Measurements from ENCODE around the gene RRAGB. TPM values are rescaled to one million over a fixed set of nuclear protein-coding genes. Genes with fewer than 3 reads are reported as not detected.

The RRAGB gene
- polyA plus RNA-seq, 3 donors = 8.7 to 27.8 (median 16.3) TPM

- H3K27me3 Mint-ChIP-seq (ENCODE audit: low read depth in 3 of 3) = peaks cover 0 to 2% (median 0%) of the 10 kb centered on the region in 3 donors
- H3K36me3 Mint-ChIP-seq = peaks cover 2 to 5% of the 10 kb centered on the region in 2 donors
- DNase-seq = peak in 2 of 3 donors; percentile 4
- peaks cover 1 to 2% of the 10 kb centered on the region in 2 donors for H3K9me3 ChIP-seq (replicated peaks in 1 of 2; ENCODE audit: control insufficient read depth in 1 of 2, insufficient read depth in 1 of 2, low read length in 2 of 2)
- peaks cover 8% of the 10 kb centered on the region for H3K79me2 ChIP-seq (ENCODE audit: insufficient read depth, low read length)
- peaks cover 32 to 47% of the 10 kb centered on the region in 2 donors for H3K4me1 ChIP-seq (ENCODE audit: control insufficient read depth in 1 of 2, insufficient read depth in 2 of 2, low read length in 2 of 2)
- H2AFZ ChIP-seq (ENCODE audit: insufficient read depth, low read depth, low read length, poor library complexity, severe bottlenecking) = peak overlapping the region; percentile 21
- peak overlapping the region in 2 of 7 donors; percentile 11 to 73 for H3K27ac Mint-ChIP-seq
- intact Hi-C loops (cut with micrococcal nuclease) = loop anchor here (10.0 kb wide), 3 partner anchors 911 to 1181 kb away; partner anchors contain the start of genes GNL3L (in 1 of the 2) and MAGED2 (in 1 of the 2)
- H4K20me1 ChIP-seq (ENCODE audit: insufficient read depth, low read length) = no peaks in the 10 kb centered on the region
- H3K9me3 Mint-ChIP-seq = peaks cover 0 to 13% (median 6%) of the 10 kb centered on the region in 7 donors
- no peak overlapping the region for H3K4me3 ChIP-seq (replicated peaks in 1 of 3; ENCODE audit: low read depth in 2 of 3, low read length in 3 of 3)
- H3K4me3 Mint-ChIP-seq = no peak overlapping the region
- H3K27me3 ChIP-seq (ENCODE audit: control insufficient read depth in 2 of 2, insufficient read depth in 2 of 2, low read length in 2 of 2) = no peaks in the 10 kb centered on the region
- H3K4me1 Mint-ChIP-seq = peaks cover 42% of the 10 kb centered on the region
- no peak overlapping the region for H3K4me2 ChIP-seq (replicated peaks; ENCODE audit: extremely low read depth, low read length, poor library complexity, severe bottlenecking)
- peak; percentile 15 for TF ChIP-seq CTCF (IDR thresholded peaks at IDR 0.05)
- H3K27ac ChIP-seq (ENCODE audit: low read depth in 1 of 2, low read length in 2 of 2) = no peak overlapping the region
- no CpG with 5 or more reads among the region's 7 CpGs for WGBS (ENCODE audit: insufficient coverage)
- peaks cover 0 to 8% of the 10 kb centered on the region in 2 donors for H3K36me3 ChIP-seq (replicated peaks in 1 of 2; ENCODE audit: control insufficient read depth in 1 of 2, insufficient read depth in 2 of 2, low read length in 2 of 2)
- no peak overlapping the region for H3K9ac ChIP-seq (ENCODE audit: insufficient read depth, low read length, poor library complexity, severe bottlenecking)
Observed at GRCh38 chrX:55715847-55716246, 1.7 kb upstream of the RRAGB start.

GRCh38 chrX:55716937-55717336 is 612 bp upstream of the RRAGB start:
- no peaks in the 10 kb centered on the region for H4K20me1 ChIP-seq (ENCODE audit: insufficient read depth, low read length)
- H3K27ac ChIP-seq (ENCODE audit: low read depth in 1 of 2, low read length in 2 of 2) = peak overlapping the region; percentile 62 to 85
- peak overlapping the region; percentile 22 to 80 (median 78) for H3K4me3 ChIP-seq (replicated peaks in 1 of 3; ENCODE audit: low read depth in 2 of 3, low read length in 3 of 3)
- H3K27me3 ChIP-seq (ENCODE audit: control insufficient read depth in 2 of 2, insufficient read depth in 2 of 2, low read length in 2 of 2) = no peaks in the 10 kb centered on the region
- no peak for DNase-seq
- peaks cover 32 to 47% of the 10 kb centered on the region in 2 donors for H3K4me1 ChIP-seq (ENCODE audit: control insufficient read depth in 1 of 2, insufficient read depth in 2 of 2, low read length in 2 of 2)
- Mint-ChIP-seq H3K4me1 (peaks cover 46% of the 10 kb centered on the region), H3K27ac (peak overlapping the region; percentile 90 to 96 (median 94)), H3K27me3 (ENCODE audit: low read depth in 3 of 3) (peaks cover 0 to 2% (median 0%) of the 10 kb centered on the region in 3 donors), H3K36me3 (peaks cover 10 to 12% of the 10 kb centered on the region in 2 donors), H3K9me3 (peaks cover 0 to 7% (median 0%) of the 10 kb centered on the region in 7 donors), H3K4me3 (peak overlapping the region; percentile 80 to 84)
- H3K36me3 ChIP-seq (replicated peaks in 1 of 2; ENCODE audit: control insufficient read depth in 1 of 2, insufficient read depth in 2 of 2, low read length in 2 of 2) = peaks cover 4 to 19% of the 10 kb centered on the region in 2 donors
- intact Hi-C loops (cut with micrococcal nuclease) = loop anchor here (10.0 kb wide), 3 partner anchors 912 to 1182 kb away; partner anchors contain the start of genes GNL3L (in 1 of the 2) and MAGED2 (in 1 of the 2)
- no CpG with 5 or more reads among the region's 3 CpGs for WGBS (ENCODE audit: insufficient coverage)
- peak overlapping the region; percentile 78 for H3K9ac ChIP-seq (ENCODE audit: insufficient read depth, low read length, poor library complexity, severe bottlenecking)
- H3K79me2 ChIP-seq (ENCODE audit: insufficient read depth, low read length) = peaks cover 8% of the 10 kb centered on the region
- H2AFZ ChIP-seq (ENCODE audit: insufficient read depth, low read depth, low read length, poor library complexity, severe bottlenecking) = peak overlapping the region; percentile 59
- no peaks in the 10 kb centered on the region for H3K9me3 ChIP-seq (replicated peaks in 1 of 2; ENCODE audit: control insufficient read depth in 1 of 2, insufficient read depth in 1 of 2, low read length in 2 of 2)
- peak overlapping the region; percentile 70 for H3K4me2 ChIP-seq (replicated peaks; ENCODE audit: extremely low read depth, low read length, poor library complexity, severe bottlenecking)
- TF ChIP-seq CTCF (IDR thresholded peaks at IDR 0.05) = no peak

Data from CD14-positive monocyte (primary cell).